BJ (cell line): ENCODE results near the gene MRPL36. TPM values are rescaled to one million over a fixed set of nuclear protein-coding genes. Genes with fewer than 3 reads are reported as not detected.
A peak's percentile ranks its signal among the peaks of the same experiment; 100 is the strongest.

Experiments
- CTCF ChIA-PET: fragments of 350-600 bp; formaldehyde crosslinking; extraction: SDS; loops from one replicate; lab custom pipeline; 2021; ENCODE audit warnings: antibody characterized with exemption, inconsistent platforms; lab: Yijun Ruan, JAX
- POLR2A ChIA-PET: fragments of 300-600 bp; sonication (Branson Sonifier 250); formaldehyde crosslinking; extraction: SDS; loops from one replicate; lab custom pipeline; 2021; ENCODE audit warnings: antibody characterized with exemption; lab: Charles Lee
- DNase-seq: peaks from one replicate; pipeline ENCODE4 v3.0.0-alpha.2; 2011; ENCODE audit warnings: low read depth
- H3K27me3 ChIP-seq: 2 replicates; pipeline ENCODE4 v1.6.0; 2011; ENCODE audit warnings: low read length; ENCODE audit not compliant: control insufficient read depth, insufficient read depth
- H3K36me3 ChIP-seq: 2 replicates; pipeline ENCODE4 v1.5.1; 2011; ENCODE audit warnings: low read length; ENCODE audit not compliant: control insufficient read depth, insufficient read depth
- H3K4me3 ChIP-seq: 2 replicates; pipeline ENCODE4 v1.5.1; 2011; ENCODE audit warnings: low read depth, mild to moderate bottlenecking, control low read depth, low read length
- CTCF ChIP-seq: IDR thresholded peaks from 2 replicates; pipeline ENCODE4 v1.5.1; 2011; ENCODE audit warnings: low read depth, mild to moderate bottlenecking, control low read depth, inconsistent platforms, low read length, moderate library complexity; ENCODE audit not compliant: insufficient read depth
- polyA plus RNA-seq: library from polyadenylated mRNA; depleted of rRNA; stranded (reverse); fragments of >200 nt; gene quantifications from 2 replicates; pipeline ENCODE4 v1.2.3, GENCODE V29; 2011

Gene MRPL36
- polyA plus RNA-seq, 1 experiment, result 67.9 TPM

- peaks cover 5% of the 10 kb centered on the region for H3K27me3 ChIP-seq
- no peak overlapping the region for H3K4me3 ChIP-seq
- no peak for DNase-seq
- no peaks in the 10 kb centered on the region for H3K36me3 ChIP-seq
- CTCF ChIA-PET, result interaction anchor here (0.9 to 3.7 kb wide), 23 partner anchors 9 to 405 kb away, joined by 3 to 47 read pairs (median 5); no protein-coding TSS in a partner anchor
- POLR2A ChIA-PET, result interaction anchor here (0.6 kb wide), 1 partner anchor 273 kb away, joined by 5 read pairs; no protein-coding TSS in a partner anchor
- no peak for TF ChIP-seq CTCF
Measured at GRCh38 chr5:1764606-1764960, 35.1 kb downstream of the MRPL36 start.

DNA sequence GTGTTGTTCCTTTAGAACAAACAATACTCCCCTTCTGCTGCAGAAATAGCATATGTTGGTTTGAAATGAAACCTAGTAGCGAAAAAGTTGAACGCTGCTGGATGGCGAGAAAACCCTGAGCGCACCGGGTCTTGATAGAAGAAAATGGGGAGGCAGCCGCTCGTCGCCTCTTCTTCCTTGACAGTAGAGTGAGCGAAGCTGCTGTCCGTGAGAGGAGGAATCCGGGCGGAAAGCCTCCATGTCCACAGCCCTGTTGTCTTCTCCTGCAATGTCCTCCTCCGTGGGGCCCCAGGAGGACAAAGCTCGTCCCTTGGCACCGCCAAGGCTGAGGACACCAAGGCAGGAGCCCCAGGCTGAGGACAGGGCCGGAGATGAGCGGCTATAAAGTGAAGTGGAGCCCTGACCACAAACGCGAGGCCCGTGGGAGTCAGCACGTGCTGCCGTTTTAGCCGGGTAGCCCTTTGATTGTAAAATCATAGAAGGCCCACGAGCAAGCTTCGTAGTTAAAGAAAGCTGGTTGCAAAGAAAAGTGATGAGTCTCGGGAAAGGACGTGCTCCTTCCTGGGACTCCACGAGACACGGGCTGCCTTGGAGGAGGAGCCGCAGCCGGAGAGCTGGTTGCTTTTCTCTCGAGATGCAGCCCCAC lies 35.6 kb downstream of the MRPL36 start:
- Histone ChIP-seq H3K4me3 (peak overlapping the region; percentile 7), H3K36me3 (no peaks in the 10 kb centered on the region), H3K27me3 (peaks cover 5% of the 10 kb centered on the region)
- CTCF ChIA-PET, result interaction anchor here (0.5 to 3.7 kb wide), 35 partner anchors 9 to 1933 kb away, joined by 3 to 47 read pairs (median 5); partner anchors contain the start of gene MRPL36
- no peak for TF ChIP-seq CTCF
- no peak for DNase-seq
- POLR2A ChIA-PET, result interaction anchor here (0.6 kb wide), 1 partner anchor 273 kb away, joined by 5 read pairs; no protein-coding TSS in a partner anchor

DNA sequence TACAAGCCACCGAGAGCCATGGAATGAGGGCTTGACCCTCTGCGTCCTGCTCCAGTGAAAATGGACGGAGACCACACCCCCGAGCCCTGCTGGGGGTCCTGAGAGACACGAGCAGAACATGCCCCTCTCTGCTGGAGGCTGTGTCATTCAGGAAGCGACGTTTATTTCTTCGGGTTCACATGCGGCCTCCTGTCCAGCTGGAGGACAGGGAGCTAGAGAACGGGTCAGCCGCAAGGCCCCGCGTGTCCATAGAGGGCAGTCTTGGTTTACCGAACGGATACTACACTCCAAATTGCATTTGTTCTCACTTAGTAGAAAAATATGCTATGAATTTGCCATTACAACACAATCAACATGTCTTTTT lies 36.1 kb downstream of the MRPL36 start:
- CTCF ChIA-PET, result interaction anchor here (0.6 to 3.7 kb wide), 36 partner anchors 8 to 1934 kb away, joined by 3 to 47 read pairs (median 5); partner anchors contain the start of gene MRPL36
- peak; percentile 93 for TF ChIP-seq CTCF
- Histone ChIP-seq H3K27me3 (peaks cover 5% of the 10 kb centered on the region), H3K4me3 (peak overlapping the region; percentile 7; the same call in 1 of the 2 replicates), H3K36me3 (no peaks in the 10 kb centered on the region)
- peak; percentile 15 for DNase-seq
- POLR2A ChIA-PET, result no interaction called here

- CTCF ChIA-PET, result interaction anchor here (0.6 to 3.7 kb wide), 31 partner anchors 8 to 286 kb away, joined by 3 to 47 read pairs (median 5); no protein-coding TSS in a partner anchor
- POLR2A ChIA-PET, result no interaction called here
- no peak for DNase-seq
- Histone ChIP-seq H3K36me3 (no peaks in the 10 kb centered on the region), H3K4me3 (no peak overlapping the region), H3K27me3 (peaks cover 5% of the 10 kb centered on the region)
- TF ChIP-seq CTCF, result no peak
Measured at GRCh38 chr5:1762883-1763547, 36.6 kb downstream of the MRPL36 start.

GRCh38 chr5:1762121-1762882 lies 37.3 kb downstream of the MRPL36 start:
- no peak for TF ChIP-seq CTCF
- CTCF ChIA-PET, result interaction anchor here (0.6 to 3.7 kb wide), 11 partner anchors 11 to 280 kb away, joined by 3 to 47 read pairs (median 4); no protein-coding TSS in a partner anchor
- DNase-seq, result no peak
- Histone ChIP-seq H3K27me3 (peaks cover 5% of the 10 kb centered on the region), H3K4me3 (no peak overlapping the region), H3K36me3 (no peaks in the 10 kb centered on the region)
- POLR2A ChIA-PET, result no interaction called here
